ENCODE data around the gene ACOT8.
"Not testable (repeated sequence)": the region's sequence is repeated elsewhere in the genome, so short reads cannot be mapped to it uniquely, and the experiment has no call there.

Gene ACOT8

DNA sequence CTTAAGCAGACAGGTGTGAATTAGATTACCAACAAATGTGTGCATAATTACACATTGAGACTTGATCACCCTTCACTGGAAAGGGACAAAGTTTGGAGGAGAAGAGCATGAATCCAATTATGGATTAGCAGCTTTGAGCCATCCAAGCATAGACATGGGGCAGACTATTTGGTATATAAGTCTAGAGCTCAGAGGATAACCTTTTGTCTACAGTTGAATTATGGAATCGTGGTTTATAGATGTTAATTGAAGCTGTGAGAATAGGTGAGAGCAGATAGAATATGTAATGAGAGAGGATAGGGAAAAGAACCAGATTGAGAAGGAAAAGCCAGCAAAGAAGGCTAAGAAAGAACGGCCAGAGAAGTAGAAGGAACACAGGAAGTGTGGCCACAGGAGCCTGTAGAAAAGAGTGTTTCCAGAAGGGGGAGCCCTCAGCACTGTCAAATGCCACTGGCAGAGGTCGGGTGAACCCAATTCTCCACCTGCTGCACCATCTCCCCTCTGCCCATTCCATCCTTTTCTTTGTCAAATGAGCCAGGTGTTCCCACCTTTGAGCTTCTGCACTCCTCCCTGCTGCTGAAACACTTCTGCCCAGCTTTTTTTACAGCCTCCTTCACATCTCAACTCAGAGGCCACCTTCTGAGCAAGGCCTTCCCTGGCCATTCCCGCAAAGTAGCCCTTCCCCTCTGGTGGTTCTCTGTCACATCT is 58.1 kb downstream of the ACOT8 start:
- Histone ChIP-seq H3K4me3 (ENCODE audit: low read length) (no peak overlapping the region), H3K36me3 (ENCODE audit: control insufficient read depth, low read length) (peaks cover 59% of the 10 kb centered on the region), H3F3A (ENCODE audit: control insufficient read depth, insufficient read depth) (peaks cover 6% of the 10 kb centered on the region), H3K4me2 (ENCODE audit: low read length) (no peak overlapping the region), H3K4me1 (ENCODE audit: control insufficient read depth, low read length) (peaks cover 4% of the 10 kb centered on the region), H4K20me1 (ENCODE audit: control insufficient read depth, insufficient read depth, low read depth, low read length) (no peaks in the 10 kb centered on the region), H3K27me3 (ENCODE audit: control insufficient read depth, low read length) (no peaks in the 10 kb centered on the region), H3K79me2 (ENCODE audit: control insufficient read depth, low read length) (no peaks in the 10 kb centered on the region), H3K9me2 (replicated peaks; ENCODE audit: control insufficient read depth, low read length) (no peaks in the 10 kb centered on the region), H3K9me3 (ENCODE audit: control insufficient read depth, insufficient read depth, low read length) (no peaks in the 10 kb centered on the region), H3K27ac (ENCODE audit: low read depth, low read length) (no peak overlapping the region)
- TF ChIP-seq, protein P1, sequence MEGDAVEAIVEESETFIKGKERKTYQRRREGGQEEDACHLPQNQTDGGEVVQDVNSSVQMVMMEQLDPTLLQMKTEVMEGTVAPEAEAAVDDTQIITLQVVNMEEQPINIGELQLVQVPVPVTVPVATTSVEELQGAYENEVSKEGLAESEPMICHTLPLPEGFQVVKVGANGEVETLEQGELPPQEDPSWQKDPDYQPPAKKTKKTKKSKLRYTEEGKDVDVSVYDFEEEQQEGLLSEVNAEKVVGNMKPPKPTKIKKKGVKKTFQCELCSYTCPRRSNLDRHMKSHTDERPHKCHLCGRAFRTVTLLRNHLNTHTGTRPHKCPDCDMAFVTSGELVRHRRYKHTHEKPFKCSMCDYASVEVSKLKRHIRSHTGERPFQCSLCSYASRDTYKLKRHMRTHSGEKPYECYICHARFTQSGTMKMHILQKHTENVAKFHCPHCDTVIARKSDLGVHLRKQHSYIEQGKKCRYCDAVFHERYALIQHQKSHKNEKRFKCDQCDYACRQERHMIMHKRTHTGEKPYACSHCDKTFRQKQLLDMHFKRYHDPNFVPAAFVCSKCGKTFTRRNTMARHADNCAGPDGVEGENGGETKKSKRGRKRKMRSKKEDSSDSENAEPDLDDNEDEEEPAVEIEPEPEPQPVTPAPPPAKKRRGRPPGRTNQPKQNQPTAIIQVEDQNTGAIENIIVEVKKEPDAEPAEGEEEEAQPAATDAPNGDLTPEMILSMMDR (IDR thresholded peaks at IDR 0.05; ENCODE audit: low read depth, low read length, poor library complexity, severe bottlenecking): peak; percentile 79
- TF ChIP-seq EZH2phosphoT487 (IDR thresholded peaks at IDR 0.05; ENCODE audit: borderline replicate concordance, low read length): no peak

DNA sequence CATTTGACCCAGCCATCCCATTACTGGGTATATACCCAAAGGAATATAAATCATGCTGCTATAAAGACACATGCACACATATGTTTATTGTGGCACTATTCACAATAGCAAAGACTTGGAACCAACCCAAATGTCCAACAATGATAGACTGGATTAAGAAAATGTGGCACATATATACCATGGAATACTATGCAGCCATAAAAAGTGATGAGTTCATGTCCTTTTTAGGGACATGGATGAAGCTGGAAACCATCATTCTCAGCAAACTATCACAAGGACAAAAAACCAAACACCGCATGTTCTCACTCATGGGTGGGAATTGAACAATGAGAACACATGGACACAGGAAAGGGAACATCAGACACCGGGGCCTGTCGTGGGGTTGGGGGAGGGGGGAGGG is 59.2 kb downstream of the ACOT8 start:
- H3K27ac ChIP-seq (ENCODE audit: low read depth, low read length): not testable (repeated sequence)

DNA sequence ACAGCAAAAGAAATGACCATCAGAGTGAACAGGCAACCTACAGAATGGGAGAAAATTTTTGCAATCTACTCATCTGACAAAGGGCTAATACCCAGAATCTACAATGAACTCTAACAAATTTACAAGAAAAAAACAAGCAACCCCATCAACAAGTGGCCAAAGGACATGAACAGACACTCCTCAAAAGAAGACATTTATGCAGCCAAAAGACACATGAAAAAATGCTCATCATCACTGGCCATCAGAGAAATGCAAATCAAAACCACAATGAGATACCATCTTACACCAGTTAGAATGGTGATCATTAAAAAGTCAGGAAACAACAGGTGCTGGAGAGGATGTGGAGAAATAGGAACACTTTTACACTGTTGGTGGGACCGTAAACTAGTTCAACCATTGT is 59.7 kb downstream of the ACOT8 start:
- peaks cover 53% of the 10 kb centered on the region for H3K36me3 ChIP-seq (ENCODE audit: control insufficient read depth, low read length)
- not testable (repeated sequence) for H3K4me2 ChIP-seq (ENCODE audit: low read length); H3K79me2 ChIP-seq (ENCODE audit: control insufficient read depth, low read length); H3K27me3 ChIP-seq (ENCODE audit: control insufficient read depth, low read length); H3F3A ChIP-seq (ENCODE audit: control insufficient read depth, insufficient read depth); H3K9me3 ChIP-seq (ENCODE audit: control insufficient read depth, insufficient read depth, low read length); H3K4me1 ChIP-seq (ENCODE audit: control insufficient read depth, low read length); H4K20me1 ChIP-seq (ENCODE audit: control insufficient read depth, insufficient read depth, low read depth, low read length); H3K27ac ChIP-seq (ENCODE audit: low read depth, low read length); H3K9me2 ChIP-seq (replicated peaks; ENCODE audit: control insufficient read depth, low read length); H3K4me3 ChIP-seq (ENCODE audit: low read length)

More for the DNA sequence above, 59.2 kb downstream of the ACOT8 start:
- H3K4me2 ChIP-seq (ENCODE audit: low read length); H3F3A ChIP-seq (ENCODE audit: control insufficient read depth, insufficient read depth); H3K9me2 ChIP-seq (replicated peaks; ENCODE audit: control insufficient read depth, low read length); H3K79me2 ChIP-seq (ENCODE audit: control insufficient read depth, low read length); H3K9me3 ChIP-seq (ENCODE audit: control insufficient read depth, insufficient read depth, low read length); H3K4me3 ChIP-seq (ENCODE audit: low read length); H4K20me1 ChIP-seq (ENCODE audit: control insufficient read depth, insufficient read depth, low read depth, low read length); H3K4me1 ChIP-seq (ENCODE audit: control insufficient read depth, low read length); H3K27me3 ChIP-seq (ENCODE audit: control insufficient read depth, low read length): not testable (repeated sequence)
- peaks cover 54% of the 10 kb centered on the region for H3K36me3 ChIP-seq (ENCODE audit: control insufficient read depth, low read length)

DNA sequence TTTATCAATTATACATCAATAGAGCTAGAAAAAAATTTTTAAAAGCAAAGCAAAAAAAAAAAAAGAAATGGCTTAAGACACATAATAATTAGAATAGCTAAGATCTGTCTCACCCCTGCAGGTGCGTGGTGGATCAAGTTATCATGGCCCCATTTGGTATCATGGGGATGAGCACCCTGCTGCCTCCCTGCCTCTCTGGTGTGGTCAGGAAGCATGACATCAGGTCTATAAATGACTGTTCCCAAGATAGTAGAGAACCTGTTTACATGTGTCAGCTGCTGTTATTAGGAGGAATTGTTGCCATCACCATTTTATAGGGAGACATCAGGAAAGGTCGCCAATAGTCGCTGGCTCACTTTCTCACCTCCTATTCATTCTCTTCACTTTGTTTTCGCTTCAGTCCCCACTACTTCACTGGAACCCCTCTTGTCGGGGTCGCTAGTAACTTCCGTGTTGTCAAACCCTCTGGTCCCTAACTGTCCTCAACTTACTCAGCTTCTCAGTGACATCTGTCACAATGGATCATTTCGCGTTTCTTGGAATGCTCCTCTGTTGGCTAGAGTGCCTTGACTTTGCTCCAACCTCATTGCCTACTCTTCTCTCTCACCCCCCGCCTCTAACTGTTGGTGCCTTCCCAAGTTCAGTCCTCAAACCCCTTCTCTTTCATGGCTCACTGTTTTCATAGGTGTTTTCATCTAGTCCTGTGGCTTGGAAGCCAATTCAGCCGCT is 60.7 kb downstream of the ACOT8 start:
- H3K9me3 ChIP-seq (ENCODE audit: control insufficient read depth, insufficient read depth, low read length): no peaks in the 10 kb centered on the region
- peaks cover 13% of the 10 kb centered on the region for H3K79me2 ChIP-seq (ENCODE audit: control insufficient read depth, low read length)
- H3K36me3 ChIP-seq (ENCODE audit: control insufficient read depth, low read length): peaks cover 49% of the 10 kb centered on the region
- H4K20me1 ChIP-seq (ENCODE audit: control insufficient read depth, insufficient read depth, low read depth, low read length): no peaks in the 10 kb centered on the region
- TF ChIP-seq, protein P1 (IDR thresholded peaks at IDR 0.05; ENCODE audit: low read depth, low read length, poor library complexity, severe bottlenecking): no peak
- TF ChIP-seq EZH2phosphoT487 (IDR thresholded peaks at IDR 0.05; ENCODE audit: borderline replicate concordance, low read length): no peak
- H3K9me2 ChIP-seq (replicated peaks; ENCODE audit: control insufficient read depth, low read length): no peaks in the 10 kb centered on the region
- no peak overlapping the region for H3K4me2 ChIP-seq (ENCODE audit: low read length)
- H3K27ac ChIP-seq (ENCODE audit: low read depth, low read length): no peak overlapping the region
- peaks cover 13% of the 10 kb centered on the region for H3K4me1 ChIP-seq (ENCODE audit: control insufficient read depth, low read length)
- H3K27me3 ChIP-seq (ENCODE audit: control insufficient read depth, low read length): no peaks in the 10 kb centered on the region
- no peak overlapping the region for H3K4me3 ChIP-seq (ENCODE audit: low read length)
- H3F3A ChIP-seq (ENCODE audit: control insufficient read depth, insufficient read depth): peaks cover 6% of the 10 kb centered on the region

All from DOHH2 (cell line).